C1 segment of cervical spinal cord (tissue), 14 donors: ENCODE measurements around the gene RPGRIP1L.
"Not testable (repeated sequence)": the region's sequence is repeated elsewhere in the genome, so short reads cannot be mapped to it uniquely, and the experiment has no call there.

Source experiments
- DNase-seq, 14 donors: peaks; one replicate each; lab custom pipeline; 2025; lab: John Stamatoyannopoulos, UW

The RPGRIP1L gene

GRCh38 chr16:53712065-53712464, 8.4 kb upstream of the RPGRIP1L start:
- no peak for DNase-seq

- DNase-seq = no peak
Measured at GRCh38 chr16:53711390-53711789, 7.7 kb upstream of the RPGRIP1L start.

DNA sequence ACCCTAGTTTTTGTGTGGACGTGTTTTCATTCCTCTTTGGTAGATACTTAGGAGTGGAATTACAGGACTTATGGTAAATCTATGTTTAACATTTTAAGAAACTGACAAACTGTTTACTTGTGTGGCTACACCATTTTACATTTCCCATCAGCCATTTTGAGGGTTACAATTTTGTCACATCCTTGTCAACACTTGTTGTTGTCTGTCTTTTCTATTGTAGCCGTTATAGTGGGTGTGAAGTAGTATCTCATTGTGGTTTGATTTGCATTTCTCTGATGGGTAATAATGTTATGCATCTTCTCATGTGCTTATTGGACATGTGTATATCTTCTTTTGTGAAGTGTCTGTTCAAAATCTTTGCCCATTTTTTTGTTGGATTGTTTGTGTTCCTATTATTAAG, 4.8 kb upstream of the RPGRIP1L start:
- no peak for DNase-seq

DNA sequence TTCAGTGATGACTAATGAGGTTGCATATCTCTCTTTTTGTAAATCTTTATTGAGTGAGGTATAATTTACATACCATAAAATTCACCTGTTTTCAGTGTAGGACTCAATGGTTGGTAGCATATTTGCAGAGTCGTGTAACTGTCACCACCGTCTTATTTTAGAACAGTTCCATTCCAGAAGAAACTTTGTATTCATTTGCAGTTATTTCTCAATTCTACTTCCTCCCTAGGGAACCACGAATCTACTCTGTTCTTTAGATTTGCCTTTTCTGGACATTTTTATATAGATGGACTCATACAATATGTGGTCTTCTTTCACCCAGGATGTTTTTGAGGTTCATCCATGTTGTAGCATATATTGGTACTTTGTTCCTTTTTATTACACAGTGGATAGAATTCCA, 4.0 kb upstream of the RPGRIP1L start:
- no peak for DNase-seq

DNA sequence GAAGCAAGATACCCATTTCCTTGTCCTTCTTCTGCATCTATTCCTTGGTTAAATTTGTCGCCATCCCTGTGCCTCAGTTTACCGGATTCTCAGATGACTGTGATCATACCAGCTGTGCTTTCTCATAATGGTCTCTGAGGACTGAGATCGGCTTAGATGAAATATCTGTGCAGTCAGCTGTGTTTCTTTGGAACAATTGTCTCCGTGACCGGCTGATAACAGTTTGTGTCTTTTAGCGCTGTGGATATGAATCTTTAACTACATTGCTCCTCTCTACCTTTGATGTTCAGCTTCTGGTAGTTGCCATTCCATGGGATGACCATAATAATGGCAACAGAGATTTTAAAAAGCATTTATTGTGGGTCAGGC, 770 bp upstream of the RPGRIP1L start:
- DNase-seq = no peak

- not testable (repeated sequence) for DNase-seq
Measured at GRCh38 chr16:53698271-53698670, 5.4 kb downstream of the RPGRIP1L start.

- DNase-seq = no peak
Measured at GRCh38 chr16:53695070-53695469, 8.6 kb downstream of the RPGRIP1L start.

DNA sequence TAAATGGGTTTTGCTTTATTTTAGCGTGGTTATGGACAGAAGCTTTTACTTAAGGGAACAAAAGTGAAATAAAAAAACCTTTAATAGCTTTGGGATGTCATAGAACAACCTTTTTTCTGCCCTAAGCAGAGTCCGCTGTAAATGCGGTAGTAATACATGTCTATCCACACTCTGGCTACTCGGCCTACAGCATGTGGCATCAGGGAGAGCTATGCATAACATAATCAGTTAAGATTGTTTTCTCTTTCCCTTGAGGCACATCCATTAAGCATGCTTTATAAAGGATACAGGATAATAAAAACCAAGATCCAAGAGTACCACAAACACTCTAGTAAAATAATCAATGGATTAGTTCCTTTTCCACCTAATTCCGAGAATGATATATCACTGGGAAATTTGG, 10.3 kb downstream of the RPGRIP1L start:
- no peak for DNase-seq

DNA sequence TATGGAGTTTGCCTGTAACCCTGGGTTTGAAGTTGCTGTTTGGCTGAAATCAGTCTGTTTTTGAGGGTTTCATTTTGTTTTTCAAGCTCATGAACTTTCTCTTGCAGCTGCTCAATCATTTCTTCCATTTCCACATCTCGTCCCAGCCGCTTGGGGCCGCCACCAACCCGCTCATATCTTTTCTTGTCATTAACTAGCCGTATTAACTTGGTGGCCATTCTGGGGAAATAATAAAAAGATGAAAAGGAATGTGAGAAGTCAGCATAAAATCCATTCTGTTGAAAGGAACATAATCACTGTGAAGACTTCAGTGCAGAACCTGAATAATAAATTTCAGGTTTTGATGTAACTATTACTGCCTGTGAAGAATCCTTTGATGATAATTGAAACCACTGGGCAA, 11.5 kb downstream of the RPGRIP1L start:
- no peak for DNase-seq

DNA sequence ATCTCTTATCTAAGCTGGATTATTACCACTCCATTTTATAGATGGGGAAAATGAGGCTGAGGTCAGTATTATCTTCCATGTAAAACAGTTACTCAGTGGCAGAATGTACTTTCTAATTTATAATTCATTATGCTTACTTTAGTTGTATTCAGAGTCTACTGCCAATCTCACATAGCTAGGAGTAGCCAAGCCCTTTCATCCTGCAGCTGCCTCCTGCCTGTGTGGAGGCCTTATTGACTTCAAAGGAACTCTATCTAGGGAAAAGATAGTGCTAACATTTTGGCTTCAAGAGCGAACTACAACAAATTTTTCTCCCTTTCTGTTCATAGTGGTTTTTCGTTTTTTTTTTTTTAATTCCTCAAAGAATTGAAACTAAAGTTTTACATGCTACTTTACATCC, 12.9 kb downstream of the RPGRIP1L start:
- no peak for DNase-seq

DNA sequence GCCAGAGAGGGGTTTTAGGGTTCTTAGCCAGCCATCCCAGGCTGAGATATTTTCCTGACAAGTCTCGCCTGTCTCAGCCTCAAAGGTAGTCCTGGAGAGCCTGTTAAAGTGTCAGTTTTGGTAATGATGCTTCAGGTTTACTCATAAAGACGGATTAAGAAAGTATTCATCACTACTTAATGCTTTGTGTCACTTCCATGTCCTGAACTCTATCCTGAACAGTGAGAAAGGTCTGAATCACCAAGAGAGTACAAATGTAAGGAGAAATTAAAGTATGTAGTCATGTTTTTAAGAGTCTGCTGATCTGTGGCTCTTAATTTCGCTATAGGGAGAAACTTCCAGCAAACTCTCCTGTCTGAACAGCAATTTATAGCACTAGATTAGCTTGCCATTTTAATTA, 14.0 kb downstream of the RPGRIP1L start:
- no peak for DNase-seq

DNA sequence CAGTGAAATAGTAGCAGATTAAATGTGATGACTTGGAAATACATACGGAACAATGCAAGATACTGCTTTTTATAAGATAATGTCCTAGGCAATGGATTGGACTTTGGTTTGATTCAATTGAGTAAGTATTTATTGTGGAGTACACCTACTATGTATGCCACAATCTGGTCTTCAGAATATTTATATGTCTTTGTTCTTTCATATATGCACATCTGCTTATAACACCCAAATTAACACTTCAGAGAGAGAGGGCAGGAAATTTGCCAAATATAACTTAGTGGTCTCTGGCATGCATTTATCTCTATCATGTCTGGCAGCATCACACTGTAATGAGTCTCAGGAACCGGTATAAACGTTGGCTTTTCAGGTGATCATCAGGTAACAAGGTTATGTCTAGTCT, 16.9 kb downstream of the RPGRIP1L start:
- no peak for DNase-seq

GRCh38 chr16:53685334-53685733, 18.3 kb downstream of the RPGRIP1L start:
- DNase-seq = not testable (repeated sequence)

- no peak for DNase-seq
Measured at GRCh38 chr16:53681354-53681753, 22.3 kb downstream of the RPGRIP1L start.

- DNase-seq = no peak
Measured at GRCh38 chr16:53680756-53681155, 22.9 kb downstream of the RPGRIP1L start.

- DNase-seq = no peak
Measured at GRCh38 chr16:53678756-53679343, 24.8 kb downstream of the RPGRIP1L start.

DNA sequence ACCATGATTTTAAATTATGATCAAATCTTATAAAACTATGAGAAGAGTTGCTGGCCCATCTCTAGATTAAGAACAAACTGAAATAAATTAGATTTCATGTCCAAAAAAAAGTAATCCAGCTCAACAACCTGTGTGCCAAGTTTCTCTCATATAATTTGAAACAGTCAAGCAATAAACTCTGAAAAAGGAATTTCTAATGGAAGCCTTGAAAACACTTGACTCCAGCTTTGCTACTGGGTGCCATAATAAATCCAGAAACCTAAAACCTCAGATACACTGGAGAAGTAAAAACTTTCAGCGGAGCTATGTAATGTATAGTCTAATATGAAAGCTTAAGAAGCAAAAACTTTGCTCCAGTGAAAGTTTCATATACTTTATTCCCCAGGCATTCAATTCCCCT, 25.5 kb downstream of the RPGRIP1L start:
- DNase-seq = no peak

DNA sequence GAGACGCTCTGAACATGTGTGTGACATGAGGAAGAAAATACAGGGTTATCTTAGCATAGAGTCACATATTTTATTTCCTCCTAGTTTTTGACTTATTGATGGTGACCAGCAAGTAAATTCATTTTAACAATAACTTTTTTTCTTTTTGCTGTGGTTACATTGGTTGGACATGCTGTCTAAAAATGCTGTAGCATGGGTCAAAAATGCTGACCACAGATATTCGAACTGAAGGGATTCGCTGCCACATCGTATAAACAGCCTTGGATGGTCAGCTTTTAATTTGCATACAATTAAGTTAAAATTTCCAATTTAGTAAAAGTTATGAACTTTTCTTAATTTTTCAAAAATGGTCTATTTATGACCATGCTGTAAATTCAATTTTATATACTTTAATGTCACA, 30.5 kb downstream of the RPGRIP1L start:
- DNase-seq = no peak

DNA sequence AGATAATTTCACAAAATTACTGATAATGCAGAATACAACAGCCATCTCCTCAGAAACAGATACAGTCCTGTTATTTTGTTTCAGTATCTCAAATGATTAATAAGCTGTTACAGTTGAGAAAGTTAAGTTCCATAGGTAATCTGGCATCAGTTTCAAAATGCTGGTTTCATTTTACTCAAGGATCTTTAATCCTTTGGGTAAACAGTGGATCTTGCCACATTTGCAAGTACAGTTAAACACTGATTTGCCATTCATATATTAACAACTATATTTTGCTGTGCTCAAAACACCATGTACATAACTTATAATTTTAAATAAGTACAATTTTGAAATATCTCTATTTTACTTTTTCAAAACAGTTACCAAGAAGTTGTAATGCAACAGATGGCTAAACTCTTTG, 31.2 kb downstream of the RPGRIP1L start:
- no peak for DNase-seq

- no peak for DNase-seq
Measured at GRCh38 chr16:53668869-53669268, 34.8 kb downstream of the RPGRIP1L start.

DNA sequence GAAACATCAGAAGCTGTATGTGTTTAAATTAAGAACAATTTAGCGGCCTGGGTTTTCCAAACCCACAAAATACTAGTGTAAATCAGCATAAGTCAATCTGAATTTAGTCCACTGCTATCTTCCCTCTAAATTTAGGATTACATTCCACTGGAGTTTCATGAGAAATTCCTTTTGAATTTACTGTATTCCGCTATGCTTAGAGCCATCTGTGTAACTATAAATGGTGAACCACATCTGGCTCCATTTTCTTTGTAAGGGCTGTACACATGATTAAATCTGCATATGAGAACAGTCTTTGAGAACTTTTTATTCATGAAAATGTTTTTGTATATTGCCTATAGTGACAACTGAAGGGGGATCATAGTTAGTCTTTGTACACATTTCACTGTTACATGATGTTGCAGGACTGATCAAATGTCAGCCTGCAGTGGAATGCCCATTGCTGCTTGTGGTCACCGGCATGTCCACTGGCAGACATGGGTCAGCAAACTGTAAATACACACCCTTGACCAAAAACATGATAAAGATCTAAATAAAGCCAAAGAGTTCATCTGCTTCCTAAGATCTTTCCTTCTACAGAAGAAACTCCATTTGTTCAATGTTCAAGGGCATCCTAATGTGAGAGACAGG, 36.8 kb downstream of the RPGRIP1L start:
- DNase-seq = no peak

GRCh38 chr16:53664724-53665345, 38.8 kb downstream of the RPGRIP1L start:
- no peak for DNase-seq

GRCh38 chr16:53662072-53662471, 41.6 kb downstream of the RPGRIP1L start:
- no peak for DNase-seq
